ENCODE measurements around the gene MSI2. TPM values are rescaled to one million over a fixed set of nuclear protein-coding genes. Genes with fewer than 3 reads are reported as not detected.

The MSI2 gene
- total and polyA plus RNA-seq, 2 donors (not counting 1 experiment from before 2014, with no cell fraction given), result 16.1 to 196 TPM

DNA sequence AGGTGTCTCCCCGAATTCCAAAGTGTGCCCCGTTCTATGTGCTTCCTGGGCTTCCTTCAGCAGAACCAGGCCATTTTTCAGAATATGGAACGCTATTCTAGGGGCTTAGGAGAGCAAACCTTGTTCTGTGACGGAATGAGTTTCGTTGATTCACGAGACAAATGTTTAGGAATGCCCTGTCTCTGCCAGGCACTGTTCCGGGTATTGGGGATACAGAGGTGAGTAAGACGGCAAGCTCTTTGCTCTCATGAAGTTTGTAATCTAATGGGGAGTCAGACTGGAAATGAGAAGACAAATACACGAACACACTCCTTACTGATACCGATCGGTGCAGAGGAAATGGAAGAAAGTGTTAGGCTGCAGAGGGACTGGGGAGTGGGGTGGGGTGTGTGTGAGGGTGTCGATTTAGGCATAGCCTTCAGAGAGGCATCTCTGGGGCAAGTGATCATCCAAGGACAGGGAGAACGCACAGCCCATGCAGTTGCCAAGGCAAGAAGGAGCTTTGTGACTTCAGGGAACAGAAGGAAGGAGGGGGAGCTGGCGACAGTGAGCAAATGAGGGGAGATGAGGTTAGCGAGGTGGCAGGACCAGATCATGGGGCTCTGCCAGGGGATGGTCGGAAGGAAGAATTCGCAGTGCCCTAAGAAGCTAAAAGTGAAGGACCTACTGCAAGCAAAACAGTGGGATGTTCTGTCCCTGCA is 189.6 kb downstream of the MSI2 start:
- ChIA-PET POLR2A (no interaction called here), CTCF (no interaction called here)
- H3K4me1 Mint-ChIP-seq, result peaks cover 71% of the 10 kb centered on the region
- H4K20me1 ChIP-seq (ENCODE audit: control insufficient read depth, insufficient read depth, low read length, poor library complexity, severe bottlenecking), result peaks cover 47% of the 10 kb centered on the region
- DNase-seq (no peak), ATAC-seq (ENCODE audit: low read depth) (no peak)
- H3K27me3 Mint-ChIP-seq, result no peaks in the 10 kb centered on the region
- no peak overlapping the region for H2AFZ ChIP-seq (ENCODE audit: insufficient read depth, low read depth, low read length, poor library complexity, severe bottlenecking)
- H3K27me3 ChIP-seq (replicated peaks in 1 of 4; ENCODE audit: control extremely low read depth in 1 of 4, control insufficient read depth in 3 of 4, insufficient read depth in 4 of 4, low read length in 3 of 4), result no peaks in the 10 kb centered on the region
- no peak overlapping the region for H3K9ac ChIP-seq (ENCODE audit: low read length)
- intact Hi-C loops (cut with micrococcal nuclease), result no loop called here
- H3K27ac ChIP-seq (ENCODE audit: low read length in 2 of 2), result no peak overlapping the region
- peaks cover 67% of the 10 kb centered on the region for H3K79me2 ChIP-seq (ENCODE audit: control insufficient read depth, insufficient read depth, low read length)
- H3K9me3 Mint-ChIP-seq (ENCODE audit: insufficient read depth), result no peaks in the 10 kb centered on the region
- no peaks in the 10 kb centered on the region for H3K9me3 ChIP-seq (ENCODE audit: control extremely low read depth in 1 of 3, control insufficient read depth in 2 of 3, insufficient read depth in 1 of 3, low read length in 2 of 3)
- peaks cover 53 to 62% of the 10 kb centered on the region in 2 donors for H3K4me1 ChIP-seq (ENCODE audit: control insufficient read depth in 2 of 2, insufficient read depth in 2 of 2, low read length in 2 of 2)
- 73% methylated on average over 15 of the region's 17 CpGs for WGBS (ENCODE audit: insufficient coverage)
- H3K4me3 ChIP-seq (ENCODE audit: control extremely low read depth in 1 of 5, extremely low read depth in 1 of 5, insufficient read depth in 1 of 5, low read depth in 2 of 5, low read length in 4 of 5), result no peak overlapping the region
- H3K4me2 ChIP-seq (replicated peaks; ENCODE audit: low read depth, low read length, poor library complexity, severe bottlenecking), result no peak overlapping the region
- no peaks in the 10 kb centered on the region for H3K36me3 ChIP-seq (replicated peaks in 1 of 2; ENCODE audit: control extremely low read depth in 1 of 2, control insufficient read depth in 1 of 2, extremely low read depth in 1 of 2, insufficient read depth in 2 of 2, low read length in 1 of 2)
- H3K4me3 Mint-ChIP-seq, result no peak overlapping the region
- H3K27ac Mint-ChIP-seq, result no peak overlapping the region
- TF ChIP-seq, protein P1, sequence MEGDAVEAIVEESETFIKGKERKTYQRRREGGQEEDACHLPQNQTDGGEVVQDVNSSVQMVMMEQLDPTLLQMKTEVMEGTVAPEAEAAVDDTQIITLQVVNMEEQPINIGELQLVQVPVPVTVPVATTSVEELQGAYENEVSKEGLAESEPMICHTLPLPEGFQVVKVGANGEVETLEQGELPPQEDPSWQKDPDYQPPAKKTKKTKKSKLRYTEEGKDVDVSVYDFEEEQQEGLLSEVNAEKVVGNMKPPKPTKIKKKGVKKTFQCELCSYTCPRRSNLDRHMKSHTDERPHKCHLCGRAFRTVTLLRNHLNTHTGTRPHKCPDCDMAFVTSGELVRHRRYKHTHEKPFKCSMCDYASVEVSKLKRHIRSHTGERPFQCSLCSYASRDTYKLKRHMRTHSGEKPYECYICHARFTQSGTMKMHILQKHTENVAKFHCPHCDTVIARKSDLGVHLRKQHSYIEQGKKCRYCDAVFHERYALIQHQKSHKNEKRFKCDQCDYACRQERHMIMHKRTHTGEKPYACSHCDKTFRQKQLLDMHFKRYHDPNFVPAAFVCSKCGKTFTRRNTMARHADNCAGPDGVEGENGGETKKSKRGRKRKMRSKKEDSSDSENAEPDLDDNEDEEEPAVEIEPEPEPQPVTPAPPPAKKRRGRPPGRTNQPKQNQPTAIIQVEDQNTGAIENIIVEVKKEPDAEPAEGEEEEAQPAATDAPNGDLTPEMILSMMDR (IDR thresholded peaks at IDR 0.05), result no peak
- TF ChIP-seq EZH2 (IDR thresholded peaks at IDR 0.05; ENCODE audit: borderline replicate concordance, insufficient read depth, low read depth, low read length, poor library complexity, severe bottlenecking), result no peak

DNA sequence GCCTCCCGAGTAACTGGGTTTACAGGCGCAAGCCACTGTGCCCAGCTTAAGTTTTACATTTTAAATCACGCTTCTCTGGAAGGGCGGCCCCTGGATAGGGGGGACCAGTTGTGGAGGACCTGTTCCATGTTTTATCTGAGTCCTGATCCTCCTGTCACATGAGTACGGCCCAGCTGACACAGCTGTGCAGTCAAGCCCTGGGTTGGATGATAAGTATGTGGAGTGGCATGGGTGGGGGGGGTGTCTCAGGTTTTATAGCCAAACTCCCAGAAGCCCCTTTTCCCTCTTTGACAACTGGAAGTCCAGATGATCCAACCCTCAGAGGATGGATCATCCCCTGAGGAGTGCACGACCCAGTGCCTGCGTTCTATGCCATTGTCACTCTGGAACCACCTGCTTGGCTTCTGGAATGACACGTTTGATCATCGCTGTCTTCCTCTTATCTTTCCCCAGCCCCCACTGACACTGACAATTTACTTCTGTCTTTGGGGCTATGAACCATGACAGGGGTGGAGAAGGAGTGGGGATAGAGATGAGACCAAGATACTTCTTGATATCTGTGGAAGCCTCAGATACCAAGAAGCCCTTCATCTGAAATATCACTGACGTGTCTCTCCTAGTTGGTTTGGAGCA is 191.2 kb downstream of the MSI2 start:
- Histone ChIP-seq H3K36me3 (replicated peaks in 1 of 2; ENCODE audit: control extremely low read depth in 1 of 2, control insufficient read depth in 1 of 2, extremely low read depth in 1 of 2, insufficient read depth in 2 of 2, low read length in 1 of 2) (no peaks in the 10 kb centered on the region), H4K20me1 (ENCODE audit: control insufficient read depth, insufficient read depth, low read length, poor library complexity, severe bottlenecking) (peaks cover 39% of the 10 kb centered on the region), H3K4me2 (replicated peaks; ENCODE audit: low read depth, low read length, poor library complexity, severe bottlenecking) (peak overlapping the region; percentile 49), H3K9ac (ENCODE audit: low read length) (peak overlapping the region; percentile 16), H3K27ac (ENCODE audit: low read length in 2 of 2) (no peak overlapping the region), H3K4me3 (ENCODE audit: control extremely low read depth in 1 of 5, extremely low read depth in 1 of 5, insufficient read depth in 1 of 5, low read depth in 2 of 5, low read length in 4 of 5) (no peak overlapping the region), H3K79me2 (ENCODE audit: control insufficient read depth, insufficient read depth, low read length) (peaks cover 72% of the 10 kb centered on the region), H3K27me3 (replicated peaks in 1 of 4; ENCODE audit: control extremely low read depth in 1 of 4, control insufficient read depth in 3 of 4, insufficient read depth in 4 of 4, low read length in 3 of 4) (no peaks in the 10 kb centered on the region), H2AFZ (ENCODE audit: insufficient read depth, low read depth, low read length, poor library complexity, severe bottlenecking) (peak overlapping the region; percentile 16), H3K4me1 (ENCODE audit: control insufficient read depth in 2 of 2, insufficient read depth in 2 of 2, low read length in 2 of 2) (peaks cover 40 to 59% of the 10 kb centered on the region in 2 donors), H3K9me3 (ENCODE audit: control extremely low read depth in 1 of 3, control insufficient read depth in 2 of 3, insufficient read depth in 1 of 3, low read length in 2 of 3) (no peaks in the 10 kb centered on the region)
- no peaks in the 10 kb centered on the region for H3K9me3 Mint-ChIP-seq (ENCODE audit: insufficient read depth)
- peak overlapping the region; percentile 38 for H3K4me3 Mint-ChIP-seq
- TF ChIP-seq, protein P1 (IDR thresholded peaks at IDR 0.05), result no peak
- TF ChIP-seq EZH2 (IDR thresholded peaks at IDR 0.05; ENCODE audit: borderline replicate concordance, insufficient read depth, low read depth, low read length, poor library complexity, severe bottlenecking), result no peak
- CTCF ChIA-PET, result interaction anchor here (0.7 to 1.2 kb wide), 3 partner anchors 11 to 551 kb away, joined by 3 to 4 read pairs (median 3); no protein-coding TSS in a partner anchor
- H3K4me1 Mint-ChIP-seq, result peaks cover 67% of the 10 kb centered on the region
- DNase-seq (peak; percentile 45), ATAC-seq (ENCODE audit: low read depth) (no peak)
- H3K27me3 Mint-ChIP-seq, result no peaks in the 10 kb centered on the region
- H3K27ac Mint-ChIP-seq, result no peak overlapping the region
- POLR2A ChIA-PET, result no interaction called here
- intact Hi-C loops (cut with micrococcal nuclease), result no loop called here
- WGBS (ENCODE audit: insufficient coverage), result 70% methylated on average over 6 of the region's 10 CpGs

All from B cell (primary cell).